H1 (cell line): ENCODE results near the gene HOXB7. TPM values are rescaled to one million over a fixed set of nuclear protein-coding genes. Genes with fewer than 3 reads are reported as not detected.

Experiments used
- CTBP2 ChIP-seq: IDR thresholded peaks from 2 replicates; pipeline ENCODE4 v1.7.0; 2011; ENCODE audit warnings: borderline replicate concordance, mild to moderate bottlenecking, moderate library complexity, mixed read lengths, low read length; ENCODE audit not compliant: insufficient read depth, insufficient read length
- SUZ12 ChIP-seq: fragments of 200-600 bp; sonication (generic); IDR thresholded peaks from 2 replicates; pipeline ENCODE4 v1.6.1; 2012; ENCODE audit warnings: mild to moderate bottlenecking, inconsistent platforms, low read length, moderate library complexity, mixed read lengths
- TCF12 ChIP-seq: IDR thresholded peaks from 2 replicates; pipeline ENCODE4 v1.6.1; 2011; ENCODE audit warnings: low read depth, mild to moderate bottlenecking, low read length
- ZNF274 ChIP-seq: IDR thresholded peaks from 2 replicates; pipeline ENCODE4 v1.7.0; 2012; ENCODE audit warnings: low read length, borderline replicate concordance; ENCODE audit errors: extremely low read depth
- polyA plus RNA-seq, 7 experiments: library from polyadenylated mRNA; depleted of rRNA in 3 of 7; stranded (reverse) in 5 of 7; unstranded in 2 of 7; fragments of >200 nt in 5 of 7; fragments of 200-250 nt in 2 of 7; gene quantifications; 1 replicate in 5 of 7; 2 replicates in 1 of 7; 4 replicates in 1 of 7; pipeline versions ENCODE4 v1.2.1 to v1.2.3, GENCODE V29; 2011 to 2013; ENCODE audit warnings: missing spikeins in 2 of 7, mixed read lengths in 2 of 7
- total RNA-seq: library from RNA; stranded (reverse); fragmentation: NEBNext Ultra II Directional; extraction: Animal tissue kit (Norgen Biotek cat#: 25700); gene quantifications from 2 replicates; pipeline ENCODE4 v1.2.1, GENCODE V29; 2021

Gene HOXB7
- total and polyA plus RNA-seq, 2 of the 8 experiments (the other 6 are each of a cell fraction or from before 2014, with no cell fraction given), result not detected

- TF ChIP-seq CTBP2 (peak; percentile 8), ZNF274 (no peak), TCF12 (no peak), SUZ12 (peak; percentile 83)
Observed at GRCh38 chr17:48642843-48643696, 32.3 kb upstream of the HOXB7 start (continued).
